ENCODE results near the gene SSR1. TPM values are rescaled to one million over a fixed set of nuclear protein-coding genes. Genes with fewer than 3 reads are reported as not detected.

Gene SSR1
- total and polyA plus RNA-seq, 2 experiments from 2014 or later: 65.3 to 70.2 TPM

GRCh38 chr6:7304821-7305220 lies 8.2 kb downstream of the SSR1 start (continued):
- TF ChIP-seq ZNF331 (CRISPR knock-in tag; IDR thresholded peaks at IDR 0.05; ENCODE audit: low read depth): no peak
- TF ChIP-seq EZH2 (IDR thresholded peaks at IDR 0.05; ENCODE audit: low read depth, unreplicated experiment): no peak

GRCh38 chr6:7301702-7302101 lies 11.3 kb downstream of the SSR1 start:
- peaks cover 81% of the 10 kb centered on the region for H3K36me3 Mint-ChIP-seq (ENCODE audit: low read depth)
- Histone ChIP-seq H3K79me2 (replicated peaks; ENCODE audit: insufficient read depth) (peaks cover 31% of the 10 kb centered on the region), H3K4me1 (ENCODE audit: insufficient read depth) (no peaks in the 10 kb centered on the region), H3F3A (replicated peaks; ENCODE audit: low read depth) (no peaks in the 10 kb centered on the region), H3K27me3 (ENCODE audit: insufficient read depth) (no peaks in the 10 kb centered on the region), H3K4me3 (no peak overlapping the region), H3K36me3 (ENCODE audit: insufficient read depth) (peaks cover 83% of the 10 kb centered on the region), H2AFZ (no peak overlapping the region), H3K9me2 (ENCODE audit: insufficient read depth) (no peaks in the 10 kb centered on the region), H4K20me1 (replicated peaks; ENCODE audit: insufficient read depth) (peaks cover 14% of the 10 kb centered on the region), H3K4me2 (no peak overlapping the region), H3K27ac (ENCODE audit: low read depth) (no peak overlapping the region)
- H3K27ac Mint-ChIP-seq: no peak overlapping the region
- H3K9me3 Mint-ChIP-seq: no peaks in the 10 kb centered on the region
- no peaks in the 10 kb centered on the region for H3K27me3 Mint-ChIP-seq (ENCODE audit: insufficient read depth, low read depth, poor library complexity)
- H3K4me1 Mint-ChIP-seq: no peaks in the 10 kb centered on the region
- H3K4me3 Mint-ChIP-seq: no peak overlapping the region
- DNase-seq (ENCODE audit: low spot score) (no peak), ATAC-seq (no peak)
- TF ChIP-seq ZNF114 (CRISPR knock-in tag; IDR thresholded peaks at IDR 0.05) (no peak), JUNB (IDR thresholded peaks at IDR 0.05; ENCODE audit: unreplicated experiment) (no peak), CREB1 (CRISPR knock-in tag; IDR thresholded peaks at IDR 0.05; ENCODE audit: low read depth) (no peak), EZH2 (IDR thresholded peaks at IDR 0.05; ENCODE audit: low read depth, unreplicated experiment) (no peak), NANOG (IDR thresholded peaks at IDR 0.05; ENCODE audit: borderline replicate concordance) (no peak), EZH2phosphoT487 (IDR thresholded peaks at IDR 0.05; ENCODE audit: unreplicated experiment) (no peak), STAT1 (IDR thresholded peaks at IDR 0.05; ENCODE audit: unreplicated experiment) (no peak), POLR2AphosphoS5 (IDR thresholded peaks at IDR 0.05; ENCODE audit: low read depth) (no peak), ETS1 (IDR thresholded peaks at IDR 0.05) (no peak), ZNF462 (CRISPR knock-in tag; IDR thresholded peaks at IDR 0.05) (no peak), CTCF (conservative IDR thresholded peaks at IDR 0.05; ENCODE audit: low read depth in 2 of 2) (no peak), ZNF331 (CRISPR knock-in tag; IDR thresholded peaks at IDR 0.05; ENCODE audit: low read depth) (no peak), REST (IDR thresholded peaks at IDR 0.05; ENCODE audit: unreplicated experiment) (no peak)
